H4 (cell line): Measurements from ENCODE around the gene DBP. TPM values are rescaled to one million over a fixed set of nuclear protein-coding genes. Genes with fewer than 3 reads are reported as not detected.

Experiments
- DNase-seq: peaks from one replicate; pipeline ENCODE4 v3.0.0-alpha.2; 2015; ENCODE audit warnings: low spot score
- total RNA-seq: library from RNA; depleted of rRNA; stranded (reverse); fragments of >200 nt; shearing (Covaris generic); gene quantifications from 2 replicates; pipeline ENCODE4 v1.2.3, GENCODE V29; 2014

The DBP gene
- total RNA-seq, 1 experiment from 2014 or later = 14.0 TPM

DNA sequence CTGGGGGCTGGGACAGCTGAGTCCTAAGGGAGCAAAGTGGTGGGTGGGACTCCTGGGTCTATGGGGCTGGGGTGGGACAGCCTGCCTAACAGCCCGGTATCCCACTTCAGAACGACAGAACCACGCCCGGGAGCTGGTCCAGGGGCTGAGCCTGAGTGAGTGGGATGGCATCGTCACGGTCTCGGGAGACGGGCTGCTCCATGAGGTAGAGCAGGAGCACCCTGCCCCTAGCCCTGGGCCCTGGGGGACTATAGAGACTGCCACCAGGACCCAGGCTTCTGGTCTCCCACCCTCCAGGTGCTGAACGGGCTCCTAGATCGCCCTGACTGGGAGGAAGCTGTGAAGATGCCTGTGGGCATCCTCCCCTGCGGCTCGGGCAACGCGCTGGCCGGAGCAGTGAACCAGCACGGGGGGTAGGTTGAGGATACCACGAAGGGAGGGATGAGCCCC is 9.3 kb downstream of the DBP start:
- no peak for DNase-seq

DNA sequence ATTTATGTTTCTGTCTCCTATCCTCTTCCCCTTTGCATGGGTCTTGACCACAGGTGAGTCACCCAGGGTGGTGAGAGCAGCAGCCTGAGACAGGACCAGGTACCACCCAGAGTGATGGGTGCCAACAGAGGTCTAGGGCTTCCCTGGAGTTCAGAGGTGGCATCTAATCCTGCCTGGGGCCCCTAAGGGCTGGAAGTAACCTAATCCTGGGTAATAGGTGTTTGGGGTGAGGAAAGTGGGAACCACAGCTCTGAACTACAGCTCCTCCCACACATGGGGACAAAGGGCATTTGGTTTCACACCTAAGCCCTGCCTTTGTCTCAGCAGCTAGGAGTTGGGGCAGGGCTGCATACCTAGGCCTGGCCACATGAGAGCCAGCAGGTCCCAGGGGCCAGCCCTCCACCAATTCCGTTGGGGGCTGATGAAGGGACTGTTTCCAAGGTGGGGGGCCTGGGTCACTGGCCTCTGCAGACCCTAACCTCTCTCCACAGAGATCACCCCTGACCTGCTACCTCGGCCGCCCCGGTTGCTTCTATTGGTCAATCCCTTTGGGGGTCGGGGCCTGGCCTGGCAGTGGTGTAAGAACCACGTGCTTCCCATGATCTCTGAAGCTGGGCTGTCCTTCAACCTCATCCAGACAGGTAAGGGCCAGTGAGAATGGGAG is 9.8 kb downstream of the DBP start:
- no peak for DNase-seq

DNA sequence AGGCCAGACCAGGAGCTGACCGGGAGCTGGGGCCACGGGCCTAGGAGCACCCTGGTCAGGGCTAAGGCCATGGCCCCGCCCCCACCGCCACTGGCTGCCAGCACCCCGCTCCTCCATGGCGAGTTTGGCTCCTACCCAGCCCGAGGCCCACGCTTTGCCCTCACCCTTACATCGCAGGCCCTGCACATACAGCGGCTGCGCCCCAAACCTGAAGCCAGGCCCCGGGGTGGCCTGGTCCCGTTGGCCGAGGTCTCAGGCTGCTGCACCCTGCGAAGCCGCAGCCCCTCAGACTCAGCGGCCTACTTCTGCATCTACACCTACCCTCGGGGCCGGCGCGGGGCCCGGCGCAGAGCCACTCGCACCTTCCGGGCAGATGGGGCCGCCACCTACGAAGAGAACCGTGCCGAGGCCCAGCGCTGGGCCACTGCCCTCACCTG is 11.3 kb downstream of the DBP start:
- no peak for DNase-seq

DNA sequence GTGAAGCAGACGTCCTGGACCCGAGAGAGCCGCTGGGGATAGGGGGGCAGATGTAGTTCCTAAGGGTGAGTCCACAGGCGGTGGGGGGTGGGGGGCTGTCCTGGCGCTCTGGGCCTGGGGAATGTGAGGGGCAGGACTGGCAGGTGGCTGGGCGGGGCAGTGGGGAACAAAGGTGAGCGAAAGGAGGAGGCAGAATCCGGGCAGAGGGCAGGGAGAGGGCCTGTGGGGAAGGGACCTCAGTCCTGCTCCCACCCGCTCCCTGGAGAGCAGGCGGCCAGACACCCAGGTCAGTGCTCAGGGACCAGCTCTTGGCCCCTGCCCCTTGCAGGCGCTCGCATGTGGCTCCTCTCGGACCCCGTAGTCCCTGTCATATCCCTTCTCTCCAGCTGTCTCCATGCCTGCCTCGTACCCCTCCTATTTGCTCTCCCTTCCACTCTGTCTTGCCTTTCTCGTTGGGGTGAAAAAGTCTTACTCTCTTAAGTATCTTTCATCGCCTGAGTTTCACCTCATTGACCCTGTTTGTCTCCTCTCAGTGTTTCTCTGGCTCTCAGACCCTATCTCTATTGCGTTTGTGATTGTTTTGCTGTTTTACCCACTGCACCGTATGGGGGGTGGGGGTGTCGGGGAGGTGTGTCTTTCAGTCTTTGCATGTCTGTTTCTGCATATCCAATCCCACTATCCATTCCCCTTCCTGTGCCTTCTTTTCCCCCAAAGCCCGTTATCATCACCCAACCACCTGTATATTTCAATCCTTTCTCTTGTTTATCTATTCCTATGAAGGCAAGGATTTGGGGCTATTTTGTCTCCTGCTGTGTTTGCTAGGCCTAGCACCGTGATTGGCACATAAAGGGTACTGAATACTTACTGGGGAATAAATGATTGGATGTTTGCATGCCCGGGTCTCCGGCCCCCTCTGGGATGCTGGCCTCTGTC is 12.1 kb downstream of the DBP start:
- DNase-seq = no peak

DNA sequence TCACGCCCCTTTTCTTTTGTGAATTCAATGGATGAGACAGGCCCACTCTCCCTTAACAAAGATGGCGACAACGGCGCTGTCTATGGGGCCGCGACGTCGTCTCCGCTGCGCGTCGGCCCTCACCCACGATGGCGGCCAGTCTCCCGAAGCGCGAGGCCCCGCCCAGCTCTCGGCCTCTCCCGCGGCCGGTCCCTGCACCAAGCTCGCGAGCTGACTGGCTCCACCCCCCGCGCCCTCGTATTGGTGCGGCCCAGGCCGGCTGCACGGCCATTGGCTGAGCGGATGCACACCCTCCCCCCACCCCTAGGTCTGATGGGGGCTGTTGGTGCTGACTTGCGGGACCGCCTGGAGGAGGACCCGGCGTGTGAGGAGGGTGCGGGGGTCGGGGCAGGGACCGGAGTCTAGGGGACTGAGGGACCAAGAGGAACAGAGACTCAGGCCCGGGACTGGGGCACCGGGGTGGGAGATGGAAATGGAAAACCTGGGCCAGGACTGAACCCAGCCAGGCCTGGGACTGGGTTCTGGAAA is 13.0 kb downstream of the DBP start:
- peak; percentile 98 for DNase-seq

DNA sequence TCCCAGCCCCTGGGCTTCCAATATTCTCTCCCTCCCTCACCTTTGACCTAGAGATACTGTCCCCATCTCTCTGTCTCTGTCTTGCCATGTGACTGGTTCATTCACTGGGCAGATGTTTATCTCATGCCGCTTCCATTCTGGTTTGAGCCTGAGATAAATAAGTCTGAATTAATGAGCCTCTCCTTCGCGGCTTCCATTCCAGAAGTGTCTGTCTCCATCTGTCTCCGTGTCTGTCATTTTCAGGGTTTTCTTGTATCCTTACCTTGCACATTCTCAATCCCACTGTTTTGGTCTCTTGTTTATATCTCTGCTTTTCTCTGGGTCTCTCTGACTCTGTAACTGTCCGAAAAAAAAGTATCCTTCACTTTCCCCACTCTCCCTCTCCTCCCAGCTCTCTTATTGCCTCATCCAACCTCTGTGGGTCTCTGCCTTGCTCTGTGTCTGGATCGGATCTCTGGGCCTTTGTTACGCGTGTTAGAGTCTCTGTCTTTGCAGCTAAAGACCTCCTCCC is 13.6 kb downstream of the DBP start:
- DNase-seq = no peak

DNA sequence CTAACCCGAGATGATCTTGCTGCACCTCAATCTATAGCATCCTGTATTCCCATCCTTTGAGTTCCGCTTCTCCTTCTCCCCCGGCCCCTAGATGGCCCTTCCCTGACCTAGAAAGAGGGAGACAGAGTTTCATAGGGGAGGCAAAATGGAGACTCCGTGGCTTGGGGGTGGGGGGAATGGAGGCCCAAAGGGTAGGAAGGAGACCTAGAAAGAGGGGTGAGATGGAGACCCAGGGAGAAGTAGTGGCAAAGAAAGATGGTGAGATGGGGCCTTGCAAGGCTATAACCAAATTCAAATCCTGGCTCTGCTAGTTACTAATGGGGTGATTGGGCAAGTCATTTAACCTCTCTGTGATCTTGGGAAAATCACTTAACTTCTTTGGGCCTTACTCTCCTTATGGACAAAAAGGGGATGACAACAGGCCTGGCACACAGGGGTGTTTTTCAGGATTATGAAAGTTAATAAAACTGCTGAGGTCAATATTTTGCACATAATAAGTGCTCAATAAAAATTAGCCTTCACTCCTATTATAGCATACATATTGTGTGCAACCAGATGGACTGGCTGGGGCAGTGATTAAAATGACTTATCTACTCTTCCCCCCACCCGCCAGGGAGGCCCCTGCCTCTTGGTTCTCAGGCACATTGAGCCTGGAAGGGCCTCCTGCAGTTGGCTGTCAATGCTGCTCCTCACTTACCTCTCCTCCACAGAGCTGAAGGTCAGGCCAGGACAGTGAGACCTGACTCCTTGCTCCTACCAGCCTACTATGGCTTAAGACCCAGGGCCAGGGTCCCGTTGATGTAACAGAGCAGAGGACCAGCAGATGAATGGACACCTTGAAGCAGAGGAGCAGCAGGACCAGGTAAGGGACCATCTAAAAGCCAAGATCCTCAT is 17.2 kb downstream of the DBP start:
- no peak for DNase-seq

DNA sequence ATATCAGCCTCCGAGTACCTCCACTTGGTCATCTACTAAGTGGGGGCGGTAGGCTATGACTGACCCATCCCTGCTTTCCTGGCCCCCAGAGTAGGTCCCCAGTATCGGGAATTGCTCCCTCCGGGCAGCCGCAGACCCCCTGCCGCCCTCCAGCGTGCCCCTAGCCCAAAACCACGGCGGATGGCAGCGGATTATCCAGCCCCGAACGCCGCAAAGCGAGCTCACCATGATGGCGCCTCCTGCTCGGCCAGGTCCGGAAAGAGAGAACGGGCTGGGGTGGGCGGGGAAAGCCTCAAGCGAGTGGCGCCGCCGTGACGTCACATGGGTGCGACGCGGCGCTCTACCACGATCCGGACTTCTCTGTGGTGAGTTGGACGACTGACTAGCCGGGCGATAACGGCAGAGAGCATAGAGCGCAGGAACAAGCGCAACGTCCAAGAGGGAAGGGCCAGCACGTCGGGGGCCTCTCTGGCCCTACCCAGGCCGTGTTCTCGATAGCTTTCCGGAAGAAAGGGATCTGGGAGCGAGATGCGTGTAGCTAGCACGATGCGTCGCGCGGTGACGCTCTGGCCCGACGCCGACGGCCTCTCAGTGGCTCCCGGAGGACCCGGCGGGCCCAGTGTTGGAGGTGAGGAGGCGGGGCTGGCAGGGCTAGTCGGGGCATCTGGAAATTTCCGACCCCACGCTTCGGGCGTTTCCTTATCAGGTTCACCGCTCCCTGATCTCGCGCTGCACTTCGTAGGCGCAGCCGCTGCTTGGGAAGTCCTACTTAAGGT is 18.1 kb downstream of the DBP start, which contains the start of the genes RPL18 and SPHK2:
RPL18 (minus strand) TSS at position 263 of the 776 bp plus-strand sequence; CDS start at position 228, 35 bp downstream.
SPHK2 (plus strand) TSS at position 591 of the 776 bp plus-strand sequence. CDS start 1,009 bp downstream, outside the sequence.
- DNase-seq = peak; percentile 100

DNA sequence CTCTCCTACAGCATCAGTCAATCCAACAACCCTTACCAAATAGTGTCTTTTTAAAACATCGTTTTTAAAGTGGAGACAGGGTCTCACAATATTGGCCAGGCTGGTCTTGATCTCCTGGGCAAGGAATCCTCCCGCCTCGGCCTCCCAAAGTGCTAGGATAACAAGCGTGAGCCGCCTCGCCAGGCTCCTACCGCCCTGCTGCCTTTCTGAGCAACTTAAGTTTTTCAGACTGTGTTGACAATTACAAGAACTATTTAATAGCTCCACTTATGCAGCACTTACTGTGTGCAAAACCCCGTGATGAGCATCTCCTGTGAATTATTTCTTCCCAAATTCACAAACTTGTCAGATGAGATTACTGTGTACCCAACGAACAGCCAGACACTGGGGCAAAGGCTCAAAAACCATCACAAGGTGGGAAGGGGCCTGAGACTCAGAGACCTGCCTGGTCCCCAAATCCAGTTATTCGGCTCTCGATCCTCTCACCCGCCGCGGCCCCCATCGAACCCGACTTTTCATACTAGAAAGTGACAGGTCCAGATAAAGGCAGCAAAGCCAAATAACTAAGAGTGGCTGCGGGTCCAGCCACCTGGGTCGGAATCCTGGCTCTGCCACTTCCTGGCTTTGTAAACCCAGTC is 18.8 kb downstream of the DBP start:
- DNase-seq = no peak

DNA sequence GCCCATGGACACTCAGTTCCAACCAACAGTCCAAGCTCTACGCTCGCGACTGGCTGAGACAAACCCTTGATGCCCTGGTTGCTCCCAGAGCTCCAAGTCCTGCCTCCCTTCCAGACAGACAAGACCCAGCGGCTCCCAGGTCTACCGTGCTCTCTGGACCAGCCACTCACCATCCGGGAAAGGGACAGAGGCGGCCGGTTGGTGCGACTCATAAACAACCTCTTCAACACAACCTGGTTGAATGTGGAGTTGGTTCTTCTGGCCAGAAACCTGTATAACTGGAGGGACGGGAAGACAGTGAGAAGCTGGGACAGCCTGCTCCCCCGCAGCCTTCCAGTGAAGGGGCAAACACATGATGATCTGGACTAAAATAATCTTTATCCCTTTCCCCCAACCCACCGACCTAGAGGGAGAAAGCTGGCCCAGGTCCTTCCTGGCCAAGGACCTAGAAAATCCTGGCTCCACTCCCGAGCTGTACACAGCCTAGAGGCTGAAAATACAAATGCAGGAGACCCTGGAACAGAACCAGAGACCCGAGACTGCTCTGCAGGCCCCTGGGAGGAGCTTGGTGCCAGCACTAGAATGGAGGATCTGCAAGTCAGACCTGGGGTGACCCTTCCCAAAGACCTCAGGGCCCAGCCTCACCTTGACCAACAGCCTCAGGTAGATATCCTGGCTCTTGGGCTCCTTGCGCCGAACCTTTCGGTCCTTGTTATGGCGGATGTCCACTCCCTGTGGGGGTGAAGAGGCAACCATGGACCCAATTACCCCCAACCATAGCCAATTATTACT is 19.8 kb downstream of the DBP start:
- DNase-seq = no peak

DNA sequence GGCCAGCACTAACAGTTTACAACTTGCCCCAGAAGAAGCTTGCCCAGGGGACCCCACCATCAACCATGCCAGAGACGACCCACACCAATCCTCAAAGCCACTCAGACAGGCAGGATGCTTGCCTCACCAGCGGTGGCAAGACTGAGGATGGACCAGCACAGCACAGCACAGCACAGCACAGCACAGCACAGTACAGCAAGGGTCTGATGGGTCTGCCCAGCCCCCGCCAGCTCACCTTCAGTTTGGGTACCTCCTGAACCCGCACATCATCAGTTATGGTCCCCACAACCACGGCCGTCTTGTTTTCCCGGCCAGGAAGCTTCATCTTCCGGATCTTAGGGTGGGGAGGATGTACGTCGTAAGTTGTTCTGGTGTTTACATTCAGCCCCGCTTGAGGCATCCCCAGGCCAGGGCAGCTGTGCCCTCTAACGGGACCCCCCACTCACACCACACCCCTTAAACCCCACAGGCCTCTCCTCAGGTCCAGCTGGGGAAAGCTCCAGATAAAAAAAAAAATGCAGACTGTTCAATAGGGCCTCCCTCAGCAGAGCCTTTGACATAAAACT is 20.6 kb downstream of the DBP start:
- DNase-seq = no peak

DNA sequence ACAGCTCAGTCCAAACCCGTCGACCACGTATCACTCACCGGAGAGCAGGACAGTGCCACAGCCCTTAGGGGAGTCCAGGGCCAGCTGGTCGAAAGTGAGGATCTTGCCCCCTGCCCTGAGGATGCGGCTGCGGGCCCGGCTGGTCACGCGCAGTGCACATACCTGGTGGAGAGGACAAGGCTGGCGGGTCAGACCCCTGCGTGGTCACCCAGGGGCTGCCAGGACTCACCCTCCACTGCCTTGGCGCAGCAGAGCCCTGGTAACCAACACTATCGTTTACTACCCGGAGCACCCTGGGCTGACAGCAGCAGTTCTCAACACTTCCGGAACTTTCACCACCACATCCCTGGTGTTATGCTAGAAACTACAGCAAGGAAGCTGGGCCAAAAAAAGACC is 21.1 kb downstream of the DBP start:
- DNase-seq = no peak

DNA sequence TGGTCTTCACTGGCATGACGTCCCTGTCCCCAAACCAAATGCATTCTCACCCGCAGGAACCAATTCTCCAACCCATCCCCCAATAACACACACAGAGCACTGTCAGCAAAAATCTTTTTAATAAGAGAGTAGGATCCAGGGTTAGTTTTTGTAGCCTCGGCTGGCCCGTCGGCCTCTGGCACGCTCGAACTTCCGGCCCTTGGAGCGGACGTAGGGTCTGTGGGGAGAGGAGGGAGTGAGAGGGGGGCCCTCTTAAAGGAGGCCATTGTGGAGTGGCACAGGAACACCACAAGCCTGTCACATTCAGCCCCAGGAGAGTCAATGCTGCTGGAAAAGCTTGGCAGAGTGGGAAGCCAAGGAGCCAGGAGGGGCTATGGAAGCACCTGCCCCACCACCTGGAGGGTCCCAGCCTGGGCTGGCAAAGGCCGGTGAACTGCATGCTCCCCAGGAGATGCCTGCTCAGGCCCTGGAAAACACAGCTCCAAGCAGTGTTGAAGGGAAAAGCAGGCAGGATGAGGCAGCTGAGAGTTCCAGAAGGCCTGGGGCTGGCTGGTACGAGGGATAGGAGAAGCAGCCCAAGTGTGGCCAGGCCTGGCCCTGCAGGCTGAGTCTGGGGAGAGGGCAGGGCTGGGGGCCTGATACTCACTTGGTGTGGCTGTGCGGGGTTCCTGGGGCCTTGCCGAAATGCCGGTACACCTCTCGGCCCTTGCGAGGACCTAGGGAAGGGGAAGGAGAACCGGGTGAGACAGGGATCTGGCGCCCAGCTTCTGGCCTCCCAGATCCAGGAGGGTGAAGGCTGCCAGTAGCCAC is 21.7 kb downstream of the DBP start:
- DNase-seq = no peak

DNA sequence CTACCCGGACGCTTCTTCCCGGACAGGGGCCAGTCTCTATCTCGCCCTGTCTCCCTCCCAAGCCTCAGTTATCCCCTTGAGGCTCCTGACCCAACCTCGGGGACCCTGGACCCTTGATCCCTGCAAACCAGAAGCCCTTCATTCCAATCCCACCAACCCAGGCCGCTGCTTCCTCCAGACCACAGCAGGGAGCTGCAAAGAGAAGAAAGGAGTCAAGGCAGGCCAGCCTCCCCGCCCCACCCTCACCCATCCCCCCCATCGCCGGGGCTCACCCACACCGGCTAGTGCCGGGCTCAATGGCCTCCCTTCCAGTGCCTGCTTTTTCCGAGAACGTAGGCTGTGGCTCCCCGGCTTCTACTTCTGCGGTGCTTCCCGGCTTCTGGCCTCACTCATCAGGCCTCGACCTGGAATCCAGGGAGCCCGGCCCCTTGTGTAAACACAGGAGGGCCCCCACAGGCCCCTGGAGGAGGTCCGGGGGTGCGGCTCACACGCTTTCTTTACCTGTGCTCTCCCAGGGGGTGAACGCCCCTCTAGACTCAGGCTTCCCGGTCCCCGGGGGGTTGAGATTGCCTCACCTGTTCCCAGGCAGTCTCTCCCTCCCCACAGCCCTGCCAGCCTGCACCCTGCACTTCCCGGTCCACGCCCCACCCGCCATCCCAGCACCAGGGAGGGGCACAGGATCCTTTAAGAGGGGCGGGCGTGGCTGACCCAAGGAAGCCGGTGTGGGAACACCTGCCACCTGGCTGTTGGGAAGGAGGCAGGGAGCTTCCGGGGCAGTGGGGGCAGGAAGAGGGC is 22.5 kb downstream of the DBP start, which contains the start of gene FAM83E:
FAM83E (minus strand) TSS at position 641 of the 795 bp plus-strand sequence. CDS start 1,704 bp downstream, outside the sequence.
- no peak for DNase-seq

DNA sequence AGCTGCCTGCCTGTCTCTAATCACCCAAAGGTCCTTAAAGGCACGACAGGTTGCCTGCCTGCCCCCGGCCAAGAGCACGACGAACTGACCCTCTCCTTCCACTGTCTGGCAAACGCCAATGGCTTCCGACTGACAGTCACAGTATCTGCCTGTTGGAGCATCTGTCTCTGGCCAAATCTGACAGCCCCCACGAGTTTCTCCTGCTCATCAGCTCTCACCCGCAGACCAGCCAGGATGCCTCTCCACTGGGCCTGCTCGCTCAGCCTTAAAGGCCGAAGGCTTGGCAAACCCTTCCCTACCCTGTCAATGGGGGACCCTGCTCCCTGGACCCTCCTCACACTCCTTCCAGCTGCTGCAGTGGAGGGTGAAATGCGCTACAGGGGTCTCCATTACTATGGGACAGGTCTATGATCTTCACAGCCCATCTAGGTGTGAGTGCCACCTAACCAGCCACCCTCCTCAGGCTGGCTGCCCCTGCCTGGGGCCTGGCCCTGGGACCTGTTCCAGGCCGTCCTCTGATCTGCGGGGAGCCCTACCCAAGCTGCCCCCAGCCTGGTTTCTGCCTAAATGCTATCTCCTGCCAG is 23.2 kb downstream of the DBP start:
- no peak for DNase-seq
